Measurements from ENCODE around the gene AP3D1. TPM values are rescaled to one million over a fixed set of nuclear protein-coding genes. Genes with fewer than 3 reads are reported as not detected.
A peak's percentile ranks its signal among the peaks of the same experiment; 100 is the strongest.

AP3D1 gene
- total RNA-seq, 1 donor from 2014 or later, result 146 TPM

DNA sequence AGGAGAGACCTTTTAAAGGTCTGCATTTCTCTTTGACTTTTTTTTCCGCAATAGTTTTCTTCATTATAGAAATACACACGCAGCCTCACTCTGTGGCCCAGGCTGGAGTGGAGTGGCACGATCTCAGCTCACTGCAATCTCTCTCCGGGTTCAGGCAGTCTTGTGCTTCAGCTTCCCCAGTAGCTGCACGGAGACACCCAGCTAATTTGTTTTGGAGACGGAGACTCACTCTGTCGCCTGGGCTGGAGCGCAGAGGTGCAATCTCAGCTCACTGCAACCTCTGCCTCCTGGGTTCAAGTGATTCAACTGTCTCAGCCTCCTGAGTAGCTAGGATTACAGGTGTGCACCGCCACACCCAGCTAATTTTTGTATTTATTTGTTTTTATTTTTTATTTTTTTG, 88.6 kb downstream of the AP3D1 start:
- Mint-ChIP-seq H3K27ac (ENCODE audit: unreplicated experiment) (peak overlapping the region; percentile 97), H3K4me1 (peaks cover 43% of the 10 kb centered on the region), H3K36me3 (ENCODE audit: low read depth) (no peaks in the 10 kb centered on the region), H3K4me3 (peak overlapping the region; percentile 94), H3K27me3 (ENCODE audit: low read depth) (no peaks in the 10 kb centered on the region), H3K9me3 (no peaks in the 10 kb centered on the region)
- TF ChIP-seq, protein P1, sequence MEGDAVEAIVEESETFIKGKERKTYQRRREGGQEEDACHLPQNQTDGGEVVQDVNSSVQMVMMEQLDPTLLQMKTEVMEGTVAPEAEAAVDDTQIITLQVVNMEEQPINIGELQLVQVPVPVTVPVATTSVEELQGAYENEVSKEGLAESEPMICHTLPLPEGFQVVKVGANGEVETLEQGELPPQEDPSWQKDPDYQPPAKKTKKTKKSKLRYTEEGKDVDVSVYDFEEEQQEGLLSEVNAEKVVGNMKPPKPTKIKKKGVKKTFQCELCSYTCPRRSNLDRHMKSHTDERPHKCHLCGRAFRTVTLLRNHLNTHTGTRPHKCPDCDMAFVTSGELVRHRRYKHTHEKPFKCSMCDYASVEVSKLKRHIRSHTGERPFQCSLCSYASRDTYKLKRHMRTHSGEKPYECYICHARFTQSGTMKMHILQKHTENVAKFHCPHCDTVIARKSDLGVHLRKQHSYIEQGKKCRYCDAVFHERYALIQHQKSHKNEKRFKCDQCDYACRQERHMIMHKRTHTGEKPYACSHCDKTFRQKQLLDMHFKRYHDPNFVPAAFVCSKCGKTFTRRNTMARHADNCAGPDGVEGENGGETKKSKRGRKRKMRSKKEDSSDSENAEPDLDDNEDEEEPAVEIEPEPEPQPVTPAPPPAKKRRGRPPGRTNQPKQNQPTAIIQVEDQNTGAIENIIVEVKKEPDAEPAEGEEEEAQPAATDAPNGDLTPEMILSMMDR (conservative IDR thresholded peaks at IDR 0.05), result no peak
- DNase-seq (ENCODE audit: low read depth, low spot score), result no peak

DNA sequence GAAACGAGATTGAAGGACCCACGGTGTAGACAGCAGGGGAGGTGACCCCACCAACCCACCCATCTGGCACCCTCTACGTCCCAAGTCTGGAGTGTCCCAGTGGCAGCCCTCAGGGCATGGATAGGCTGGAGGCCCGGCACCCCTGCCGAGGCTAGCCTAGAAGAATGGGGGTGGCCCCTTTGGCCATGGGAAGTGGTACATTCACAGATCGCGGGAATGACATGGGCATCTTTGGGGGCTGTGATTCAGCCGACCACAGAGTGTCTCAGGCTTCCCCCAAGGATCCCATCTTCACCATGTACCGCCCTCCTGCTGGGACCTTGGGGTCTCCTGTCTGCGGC, 89.0 kb downstream of the AP3D1 start:
- H3K27me3 Mint-ChIP-seq (ENCODE audit: low read depth), result no peaks in the 10 kb centered on the region
- peak overlapping the region; percentile 97 for H3K27ac Mint-ChIP-seq (ENCODE audit: unreplicated experiment)
- peak overlapping the region; percentile 94 for H3K4me3 Mint-ChIP-seq
- no peaks in the 10 kb centered on the region for H3K36me3 Mint-ChIP-seq (ENCODE audit: low read depth)
- no peaks in the 10 kb centered on the region for H3K9me3 Mint-ChIP-seq
- TF ChIP-seq, protein P1 (conservative IDR thresholded peaks at IDR 0.05), result no peak
- no peak for DNase-seq (ENCODE audit: low read depth, low spot score)
- H3K4me1 Mint-ChIP-seq, result peaks cover 43% of the 10 kb centered on the region

DNA sequence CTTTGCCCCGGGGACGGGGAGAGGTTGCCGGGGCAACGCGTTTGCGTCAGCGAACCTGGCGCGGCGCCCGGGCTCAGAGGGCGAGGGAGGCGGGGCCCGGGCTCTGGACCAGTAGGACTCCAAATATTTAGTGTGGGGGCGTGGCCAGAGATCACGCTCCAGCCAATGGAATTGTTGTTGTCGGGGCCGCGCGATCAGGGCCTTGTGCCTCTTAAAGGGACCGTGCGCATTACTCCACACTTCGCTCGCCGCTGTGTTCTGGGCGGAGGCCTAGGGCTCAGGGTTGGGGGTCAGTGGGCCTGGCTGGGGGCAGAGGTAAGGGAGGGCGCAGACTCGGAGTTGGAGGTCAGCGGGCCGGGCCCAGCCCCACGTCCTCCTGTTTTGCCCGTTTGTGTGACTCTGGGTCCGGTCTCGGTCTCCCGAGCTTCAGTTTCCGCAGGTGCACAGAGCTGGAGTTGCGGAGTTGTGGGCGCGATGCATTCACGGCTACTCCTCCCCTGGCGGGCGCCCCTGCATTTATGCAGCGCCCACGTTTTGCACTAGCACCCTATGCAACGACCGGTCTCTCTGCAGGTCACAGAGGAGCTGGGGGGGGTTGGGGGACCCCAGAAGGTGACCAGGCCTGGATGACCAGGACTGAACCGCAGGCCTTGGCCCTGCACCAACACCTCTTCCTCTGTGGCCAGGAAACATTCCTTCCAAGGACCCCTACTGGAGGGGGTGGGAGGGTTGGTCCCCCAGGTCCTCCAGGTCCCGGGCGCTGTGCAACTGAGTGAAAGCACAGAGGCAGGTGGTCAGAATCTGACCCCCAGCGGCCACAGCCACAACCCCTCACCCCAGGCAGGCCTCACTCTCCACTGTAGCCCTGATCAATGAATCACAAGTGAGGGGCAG, 89.6 kb downstream of the AP3D1 start:
- H3K4me1 Mint-ChIP-seq, result peaks cover 43% of the 10 kb centered on the region
- TF ChIP-seq, protein P1 (conservative IDR thresholded peaks at IDR 0.05), result no peak
- no peaks in the 10 kb centered on the region for H3K27me3 Mint-ChIP-seq (ENCODE audit: low read depth)
- no peaks in the 10 kb centered on the region for H3K36me3 Mint-ChIP-seq (ENCODE audit: low read depth)
- H3K4me3 Mint-ChIP-seq, result peak overlapping the region; percentile 94
- DNase-seq (ENCODE audit: low read depth, low spot score), result peak; percentile 98
- H3K27ac Mint-ChIP-seq (ENCODE audit: unreplicated experiment), result peak overlapping the region; percentile 97
- H3K9me3 Mint-ChIP-seq, result no peaks in the 10 kb centered on the region

DNA sequence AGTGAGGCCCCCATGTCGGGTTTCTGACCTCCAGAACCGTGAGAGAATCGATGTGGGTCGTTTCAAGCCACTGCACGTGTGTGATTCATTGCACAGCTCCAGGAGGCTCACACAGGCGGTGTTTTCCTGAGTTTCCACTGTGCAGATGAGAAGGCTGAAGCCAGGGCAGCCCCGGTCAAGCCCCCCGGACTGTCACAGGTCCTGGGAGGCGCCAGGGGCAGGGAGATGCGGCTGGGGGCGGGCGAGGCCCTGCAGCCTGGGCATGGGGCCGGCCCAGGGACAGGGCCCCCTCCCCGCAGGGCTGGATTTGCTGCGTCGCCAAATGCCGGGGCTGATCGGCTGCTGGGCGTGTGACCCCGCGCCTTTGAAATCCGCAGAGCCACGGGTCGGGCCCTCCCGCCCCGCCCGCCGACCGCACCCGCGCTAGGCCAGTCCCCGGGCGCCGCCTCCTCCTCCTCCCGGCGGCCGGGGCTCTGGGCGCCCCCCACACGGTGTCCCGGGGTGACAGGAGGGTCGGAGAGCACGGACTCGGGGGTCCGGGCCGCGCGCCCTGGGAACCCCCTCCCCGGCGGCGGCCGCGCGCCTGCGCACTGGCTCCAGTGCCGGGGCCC, 90.4 kb downstream of the AP3D1 start:
- H3K4me3 Mint-ChIP-seq, result peak overlapping the region; percentile 93
- TF ChIP-seq, protein P1 (conservative IDR thresholded peaks at IDR 0.05), result no peak
- H3K27ac Mint-ChIP-seq (ENCODE audit: unreplicated experiment), result peak overlapping the region; percentile 97
- H3K36me3 Mint-ChIP-seq (ENCODE audit: low read depth), result no peaks in the 10 kb centered on the region
- H3K4me1 Mint-ChIP-seq, result peaks cover 43% of the 10 kb centered on the region
- H3K27me3 Mint-ChIP-seq (ENCODE audit: low read depth), result no peaks in the 10 kb centered on the region
- DNase-seq (ENCODE audit: low read depth, low spot score), result no peak
- H3K9me3 Mint-ChIP-seq, result no peaks in the 10 kb centered on the region

DNA sequence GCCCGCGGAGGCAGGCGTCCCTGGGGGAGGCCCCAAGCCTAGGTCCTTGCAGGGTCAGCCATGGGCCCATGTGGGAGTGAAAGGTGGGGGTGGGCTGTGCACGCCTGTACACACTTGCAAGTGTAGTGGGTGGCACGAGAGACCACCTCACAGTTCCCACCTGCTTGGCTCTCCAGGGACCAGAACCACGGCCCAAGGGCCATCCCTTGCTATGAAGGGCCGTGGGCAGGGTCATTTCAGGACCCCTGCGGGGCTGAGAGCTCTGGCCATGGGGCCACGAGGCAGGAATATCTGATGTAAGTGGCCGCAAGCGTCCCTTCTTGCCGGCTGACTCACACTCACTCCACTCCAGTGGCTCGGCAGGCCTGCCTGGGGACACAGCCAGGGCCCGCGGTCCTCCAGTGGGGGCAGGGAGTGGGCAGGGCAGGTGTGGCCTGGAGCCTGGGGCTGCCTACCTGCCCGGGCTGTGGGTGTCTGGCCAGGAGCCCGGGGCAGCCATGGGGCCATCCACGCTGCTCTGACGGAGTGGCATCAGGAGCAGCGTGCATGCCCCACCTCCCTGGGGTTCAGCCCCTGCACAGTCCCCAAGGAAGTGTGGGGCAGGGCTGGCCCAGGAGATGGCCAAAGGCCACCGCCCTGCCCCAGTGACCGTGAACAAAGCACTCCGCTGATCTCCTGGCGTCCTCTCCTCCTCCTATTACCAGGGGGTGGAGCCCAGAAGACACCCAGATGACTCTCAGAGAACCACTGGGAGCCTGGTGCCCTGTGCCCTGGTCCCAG, 91.8 kb downstream of the AP3D1 start:
- Mint-ChIP-seq H3K27me3 (ENCODE audit: low read depth) (no peaks in the 10 kb centered on the region), H3K27ac (ENCODE audit: unreplicated experiment) (peak overlapping the region; percentile 97), H3K4me3 (peak overlapping the region; percentile 93), H3K9me3 (no peaks in the 10 kb centered on the region), H3K36me3 (ENCODE audit: low read depth) (no peaks in the 10 kb centered on the region), H3K4me1 (peaks cover 41% of the 10 kb centered on the region)
- TF ChIP-seq, protein P1 (conservative IDR thresholded peaks at IDR 0.05), result no peak
- DNase-seq (ENCODE audit: low read depth, low spot score), result peak; percentile 30

Measured in neural crest cell (in vitro differentiated cells).